ENCODE results near the gene PVALB.
A peak's percentile ranks its signal among the peaks of the same experiment; 100 is the strongest.

The PVALB gene

DNA sequence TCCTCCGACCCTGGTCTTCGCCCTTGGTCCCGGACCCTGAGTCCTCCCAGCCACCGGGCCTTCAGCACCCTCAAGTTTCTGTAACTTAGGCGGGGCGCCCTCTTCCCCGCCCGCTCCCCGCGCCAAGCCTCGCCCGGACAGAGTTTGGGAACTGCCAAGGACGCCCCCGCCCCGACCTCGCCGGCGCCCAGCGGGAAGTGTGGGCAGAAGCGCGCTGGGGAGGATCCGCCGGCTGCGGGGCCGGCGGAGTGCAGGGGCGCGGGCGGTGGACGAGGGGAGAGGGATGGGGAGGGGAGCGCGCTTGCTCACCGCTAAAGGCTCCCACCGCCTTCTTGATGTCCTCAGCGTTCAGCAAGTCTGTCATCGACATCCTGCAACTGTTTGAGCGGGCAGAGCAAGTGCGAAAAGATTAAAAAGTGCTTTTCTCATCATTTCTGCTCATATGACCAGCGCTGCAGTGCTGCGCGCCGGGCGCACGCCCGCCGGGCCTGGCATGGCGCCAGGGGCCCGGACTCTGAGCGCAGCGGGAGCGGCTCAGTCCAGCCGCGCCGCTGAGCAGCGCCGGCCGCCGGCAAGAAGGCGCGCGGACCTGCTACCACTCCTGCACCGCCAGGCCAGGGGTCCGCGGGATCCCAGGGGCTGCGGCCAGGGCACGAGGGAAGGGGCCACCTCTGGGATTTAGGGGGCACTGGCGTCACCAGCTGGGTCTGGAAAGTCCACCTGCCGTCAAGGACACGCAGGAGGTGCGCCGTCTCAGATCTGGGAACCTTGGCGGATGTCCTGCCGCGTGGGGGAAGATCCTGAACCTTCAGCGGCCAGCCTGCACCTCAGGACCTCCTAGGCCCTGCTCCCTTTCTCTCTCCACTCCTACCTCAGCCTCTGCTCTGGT, at the start of gene PVALB:
Gene PVALB, minus strand, starts transcription at position 400 of the 889 bp plus-strand sequence. Its CDS starts 30 bp downstream, at position 370.
- no peak for DNase-seq (ENCODE audit: low spot score)
- TF ChIP-seq, protein P1, sequence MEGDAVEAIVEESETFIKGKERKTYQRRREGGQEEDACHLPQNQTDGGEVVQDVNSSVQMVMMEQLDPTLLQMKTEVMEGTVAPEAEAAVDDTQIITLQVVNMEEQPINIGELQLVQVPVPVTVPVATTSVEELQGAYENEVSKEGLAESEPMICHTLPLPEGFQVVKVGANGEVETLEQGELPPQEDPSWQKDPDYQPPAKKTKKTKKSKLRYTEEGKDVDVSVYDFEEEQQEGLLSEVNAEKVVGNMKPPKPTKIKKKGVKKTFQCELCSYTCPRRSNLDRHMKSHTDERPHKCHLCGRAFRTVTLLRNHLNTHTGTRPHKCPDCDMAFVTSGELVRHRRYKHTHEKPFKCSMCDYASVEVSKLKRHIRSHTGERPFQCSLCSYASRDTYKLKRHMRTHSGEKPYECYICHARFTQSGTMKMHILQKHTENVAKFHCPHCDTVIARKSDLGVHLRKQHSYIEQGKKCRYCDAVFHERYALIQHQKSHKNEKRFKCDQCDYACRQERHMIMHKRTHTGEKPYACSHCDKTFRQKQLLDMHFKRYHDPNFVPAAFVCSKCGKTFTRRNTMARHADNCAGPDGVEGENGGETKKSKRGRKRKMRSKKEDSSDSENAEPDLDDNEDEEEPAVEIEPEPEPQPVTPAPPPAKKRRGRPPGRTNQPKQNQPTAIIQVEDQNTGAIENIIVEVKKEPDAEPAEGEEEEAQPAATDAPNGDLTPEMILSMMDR (IDR thresholded peaks at IDR 0.05; ENCODE audit: extremely low read depth, missing control alignments) = no peak

DNA sequence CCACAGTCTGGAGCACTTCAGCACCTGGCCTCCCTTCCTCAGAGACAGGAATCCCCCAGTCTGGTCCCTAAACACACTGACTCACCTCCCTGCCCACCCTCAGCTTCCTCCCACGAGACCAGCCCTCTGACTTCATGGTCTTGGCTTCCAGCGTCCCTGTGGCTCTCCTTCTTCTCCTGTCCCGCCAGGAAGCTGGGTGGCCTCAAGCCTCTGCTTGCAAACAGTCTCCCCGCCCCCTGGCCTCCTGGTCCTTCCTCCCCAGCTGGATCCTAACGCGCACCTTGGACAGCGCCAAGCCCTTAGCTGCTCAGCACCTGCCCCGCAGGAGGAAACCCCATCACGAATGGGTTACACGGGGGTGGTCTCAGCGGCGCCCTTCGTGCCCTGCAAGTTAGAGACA, 48.5 kb upstream of the PVALB start:
- TF ChIP-seq, protein P1 (IDR thresholded peaks at IDR 0.05; ENCODE audit: extremely low read depth, missing control alignments) = no peak
- no peak for DNase-seq (ENCODE audit: low spot score)

DNA sequence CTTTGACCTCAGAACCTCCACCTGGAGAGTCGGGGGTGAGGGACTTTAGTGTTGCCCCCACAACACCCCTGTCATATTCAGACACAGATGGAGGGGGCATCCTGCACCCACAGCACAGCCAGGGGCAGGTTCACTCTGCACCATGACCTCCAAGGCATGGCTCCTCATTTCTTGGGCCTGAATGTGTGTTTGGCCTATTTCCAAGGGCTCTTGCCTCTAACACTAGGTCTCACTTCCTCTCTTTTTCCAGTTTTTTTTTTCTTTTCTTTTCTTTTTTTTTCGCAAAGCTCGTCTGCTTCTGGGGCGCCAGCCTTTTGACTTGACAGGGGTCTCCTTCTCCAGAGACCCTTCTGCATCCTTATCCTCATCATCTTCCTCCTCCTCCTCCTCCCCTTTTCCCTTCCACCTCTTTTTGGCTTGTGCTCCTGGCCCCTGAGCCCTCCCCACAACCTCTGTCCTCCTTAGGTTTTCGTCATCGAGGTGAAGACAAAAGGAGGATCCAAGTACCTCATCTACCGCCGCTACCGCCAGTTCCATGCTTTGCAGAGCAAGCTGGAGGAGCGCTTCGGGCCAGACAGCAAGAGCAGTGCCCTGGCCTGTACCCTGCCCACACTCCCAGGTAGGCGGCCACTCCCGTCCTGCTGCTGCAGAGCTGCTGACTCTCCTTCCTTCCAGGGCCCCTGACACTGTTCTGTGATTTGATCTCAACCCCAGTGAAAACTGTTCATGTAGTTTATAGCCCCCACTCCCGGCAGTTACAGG, 47.8 kb upstream of the PVALB start:
- DNase-seq (ENCODE audit: low spot score) = no peak
- TF ChIP-seq, protein P1 (IDR thresholded peaks at IDR 0.05; ENCODE audit: extremely low read depth, missing control alignments) = no peak

DNA sequence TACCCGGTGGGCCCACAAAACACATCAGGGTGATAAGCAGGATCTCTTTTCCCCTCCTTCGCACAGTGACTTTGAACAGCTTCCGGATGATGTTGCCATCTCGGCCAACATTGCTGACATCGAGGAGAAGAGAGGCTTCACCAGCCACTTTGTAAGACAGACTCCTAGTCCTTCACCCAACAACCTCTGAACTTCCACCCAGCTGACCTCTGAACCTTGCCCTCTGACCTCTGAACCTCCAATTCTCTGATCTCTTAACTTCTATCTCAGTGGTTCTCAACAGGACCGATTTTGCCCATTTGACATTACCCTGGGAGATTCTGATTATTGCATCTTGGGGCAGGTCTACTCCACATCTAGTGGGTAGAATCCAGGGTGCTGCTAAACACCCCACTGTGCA, 47.1 kb upstream of the PVALB start:
- TF ChIP-seq, protein P1 (IDR thresholded peaks at IDR 0.05; ENCODE audit: extremely low read depth, missing control alignments) = no peak
- DNase-seq (ENCODE audit: low spot score) = no peak

DNA sequence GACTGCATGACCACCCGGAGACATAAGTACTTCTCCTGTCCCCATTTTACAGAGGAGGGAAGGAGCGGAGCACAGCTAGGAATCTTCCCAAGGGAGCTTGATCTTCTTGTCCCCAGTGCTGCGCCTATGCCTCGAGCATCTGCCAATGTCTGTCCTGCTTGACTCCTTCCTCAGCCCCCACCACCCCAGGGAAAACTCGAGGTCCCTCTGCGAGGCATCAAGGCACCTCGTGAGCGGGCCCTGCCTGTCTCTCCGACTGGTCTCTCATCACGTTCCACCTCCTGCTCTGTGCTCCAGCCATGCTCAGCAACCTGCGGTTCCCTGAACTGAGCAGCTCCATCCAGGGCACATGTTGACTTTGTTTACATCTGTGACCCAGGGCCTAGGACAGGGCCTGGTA, 46.4 kb upstream of the PVALB start:
- no peak for DNase-seq (ENCODE audit: low spot score)
- TF ChIP-seq, protein P1 (IDR thresholded peaks at IDR 0.05; ENCODE audit: extremely low read depth, missing control alignments) = no peak

GRCh38 chr22:36862251-36863242, 45.7 kb upstream of the PVALB start:
- DNase-seq (ENCODE audit: low spot score) = peak; percentile 61
- TF ChIP-seq, protein P1 (IDR thresholded peaks at IDR 0.05; ENCODE audit: extremely low read depth, missing control alignments) = no peak
